Ammon's horn (tissue), 1 donor: ENCODE measurements around the gene UACA.
"Not testable (repeated sequence)": the region's sequence is repeated elsewhere in the genome, so short reads cannot be mapped to it uniquely, and the experiment has no call there.

Source experiments
- DNase-seq: peaks from one replicate; pipeline ENCODE4 v3.0.0-alpha.2; 2016; ENCODE audit warnings: low spot score

Gene UACA

GRCh38 chr15:70763120-70763949, at the start of gene UACA:
Gene UACA, minus strand, starts transcription at chr15:70763558. Its CDS starts 151 bp downstream, at chr15:70763407.
- peak; percentile 96 for DNase-seq

- no peak for DNase-seq
Measured at GRCh38 chr15:70812827-70813364, 49.5 kb upstream of the UACA start.

- no peak for DNase-seq
Measured at GRCh38 chr15:70810916-70811578, 47.7 kb upstream of the UACA start.

- DNase-seq = peak; percentile 44
Measured at GRCh38 chr15:70806992-70807712, 43.8 kb upstream of the UACA start.

- DNase-seq = not testable (repeated sequence)
Measured at GRCh38 chr15:70804388-70804787, 41.0 kb upstream of the UACA start.

- no peak for DNase-seq
Measured at GRCh38 chr15:70802629-70803028, 39.3 kb upstream of the UACA start.

GRCh38 chr15:70801109-70801508, 37.8 kb upstream of the UACA start:
- DNase-seq = no peak

- no peak for DNase-seq
Measured at GRCh38 chr15:70799667-70800450, 36.5 kb upstream of the UACA start.

GRCh38 chr15:70797464-70797863, 34.1 kb upstream of the UACA start:
- DNase-seq = no peak

GRCh38 chr15:70796516-70797310, 33.4 kb upstream of the UACA start:
- no peak for DNase-seq

- no peak for DNase-seq
Measured at GRCh38 chr15:70795311-70795665, 31.9 kb upstream of the UACA start.

GRCh38 chr15:70794596-70795310, 31.4 kb upstream of the UACA start:
- DNase-seq = no peak

- no peak for DNase-seq
Measured at GRCh38 chr15:70793694-70794093, 30.3 kb upstream of the UACA start.

- DNase-seq = no peak
Measured at GRCh38 chr15:70792171-70792573, 28.8 kb upstream of the UACA start.

- DNase-seq = no peak
Measured at GRCh38 chr15:70791259-70791658, 27.9 kb upstream of the UACA start.

- no peak for DNase-seq
Measured at GRCh38 chr15:70789213-70789612, 25.9 kb upstream of the UACA start.

- DNase-seq = no peak
Measured at GRCh38 chr15:70788114-70789049, 25.0 kb upstream of the UACA start.

GRCh38 chr15:70786996-70787395, 23.6 kb upstream of the UACA start:
- peak; percentile 31 for DNase-seq

GRCh38 chr15:70783610-70784022, 20.3 kb upstream of the UACA start:
- DNase-seq = no peak
